Vagina (tissue), 2 donors: ENCODE results near the gene MEF2D.
A peak's percentile ranks its signal among the peaks of the same experiment; 100 is the strongest.

Experiments used
- POLR2A ChIP-seq, 2 donors: fragments of 450-650 bp; IDR thresholded peaks; one replicate each; pipeline ENCODE4 v1.6.1; 2017; ENCODE audit warnings: antibody characterized with exemption in 2 of 2, mild to moderate bottlenecking in 2 of 2, moderate library complexity in 2 of 2
- POLR2AphosphoS5 ChIP-seq, 2 donors: sonication (generic); formaldehyde crosslinking; IDR thresholded peaks; one replicate each; pipeline ENCODE4 v1.9.0; 2017; ENCODE audit warnings: antibody characterized with exemption in 2 of 2, mild to moderate bottlenecking in 2 of 2, low read depth in 1 of 2; ENCODE audit not compliant: insufficient read depth in 1 of 2
- TF ChIP-seq, protein P1 (sequence below), 3 experiments: fragments of 450-650 bp in 2 of 3; fragments of 200-600 bp in 1 of 3; sonication (generic) in 1 of 3; IDR thresholded peaks; one replicate each; pipeline ENCODE4 v1.5.1; 2017 to 2019; ENCODE audit warnings: antibody characterized with exemption in 3 of 3, mild to moderate bottlenecking in 2 of 3, moderate library complexity in 2 of 3

DNA sequence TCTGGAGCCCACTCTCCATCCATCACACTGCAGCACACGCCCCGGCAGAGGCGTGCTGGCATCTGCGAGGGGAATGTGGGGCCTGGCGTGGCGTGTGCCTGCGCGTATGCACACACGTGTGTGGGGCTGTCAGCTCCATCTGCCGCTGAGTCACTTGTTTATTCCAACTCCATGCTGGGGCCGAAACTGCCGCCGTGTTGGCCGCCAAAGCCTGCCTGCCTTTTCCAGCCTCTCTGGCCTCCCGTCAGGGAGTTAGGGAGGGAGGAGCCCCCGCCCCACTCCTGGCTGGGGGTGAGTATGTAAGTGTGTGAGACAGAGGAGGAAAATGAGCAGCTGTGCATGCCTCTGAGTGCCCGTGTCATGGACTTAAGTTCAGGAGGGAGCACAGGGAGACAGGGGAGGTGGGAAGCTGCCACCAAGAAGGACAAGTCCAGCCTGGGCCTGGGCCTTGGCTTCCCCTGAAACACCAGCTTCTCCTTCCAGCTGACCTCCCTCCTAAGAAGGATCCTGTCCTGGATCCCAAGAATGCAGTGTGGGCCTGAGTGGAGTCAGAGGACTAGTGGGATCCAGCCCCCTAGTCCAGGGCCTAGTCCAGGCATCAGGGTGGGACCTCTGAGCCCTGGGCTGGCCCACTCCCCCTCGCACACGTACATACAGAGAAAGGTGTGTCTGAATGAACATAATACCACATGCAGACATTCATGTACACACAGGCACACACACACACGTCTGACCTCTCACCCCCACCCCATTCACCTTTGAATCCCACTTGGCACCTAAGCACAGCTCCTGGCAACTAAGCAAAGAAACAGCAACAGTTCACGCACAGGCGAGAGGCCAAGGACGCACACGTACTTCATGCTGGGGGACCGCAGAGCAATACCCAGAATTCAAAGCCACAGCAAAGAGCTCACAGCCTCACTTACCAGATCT lies 24.7 kb downstream of the MEF2D start:
- TF ChIP-seq POLR2A (IDR thresholded peaks at IDR 0.05) = peak in 1 of 2 donors; percentile 4
- TF ChIP-seq, protein P1, sequence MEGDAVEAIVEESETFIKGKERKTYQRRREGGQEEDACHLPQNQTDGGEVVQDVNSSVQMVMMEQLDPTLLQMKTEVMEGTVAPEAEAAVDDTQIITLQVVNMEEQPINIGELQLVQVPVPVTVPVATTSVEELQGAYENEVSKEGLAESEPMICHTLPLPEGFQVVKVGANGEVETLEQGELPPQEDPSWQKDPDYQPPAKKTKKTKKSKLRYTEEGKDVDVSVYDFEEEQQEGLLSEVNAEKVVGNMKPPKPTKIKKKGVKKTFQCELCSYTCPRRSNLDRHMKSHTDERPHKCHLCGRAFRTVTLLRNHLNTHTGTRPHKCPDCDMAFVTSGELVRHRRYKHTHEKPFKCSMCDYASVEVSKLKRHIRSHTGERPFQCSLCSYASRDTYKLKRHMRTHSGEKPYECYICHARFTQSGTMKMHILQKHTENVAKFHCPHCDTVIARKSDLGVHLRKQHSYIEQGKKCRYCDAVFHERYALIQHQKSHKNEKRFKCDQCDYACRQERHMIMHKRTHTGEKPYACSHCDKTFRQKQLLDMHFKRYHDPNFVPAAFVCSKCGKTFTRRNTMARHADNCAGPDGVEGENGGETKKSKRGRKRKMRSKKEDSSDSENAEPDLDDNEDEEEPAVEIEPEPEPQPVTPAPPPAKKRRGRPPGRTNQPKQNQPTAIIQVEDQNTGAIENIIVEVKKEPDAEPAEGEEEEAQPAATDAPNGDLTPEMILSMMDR (IDR thresholded peaks at IDR 0.05) = no peak
- peak; percentile 92 to 97 for TF ChIP-seq POLR2AphosphoS5 (IDR thresholded peaks at IDR 0.05; ENCODE audit: insufficient read depth in 1 of 2, low read depth in 1 of 2)
